Measurements from ENCODE around the gene DNAJB2.

- TF ChIP-seq TEAD4 (IDR thresholded peaks at IDR 0.05; ENCODE audit: low read depth, low read length) (no peak), CTCF (IDR thresholded peaks at IDR 0.05; ENCODE audit: control extremely low read depth in 1 of 3, insufficient read depth in 1 of 3, low read depth in 1 of 3, low read length in 3 of 3) (no peak), ZNF274 (IDR thresholded peaks at IDR 0.05; ENCODE audit: borderline replicate concordance, extremely low read depth, low read length) (no peak), POLR2AphosphoS5 (IDR thresholded peaks at IDR 0.05; ENCODE audit: low read depth, low read length) (no peak), CHD1 (IDR thresholded peaks at IDR 0.05; ENCODE audit: low read depth, low read length) (no peak), E2F6 (IDR thresholded peaks at IDR 0.05) (no peak), EZH2 (IDR thresholded peaks at IDR 0.05; ENCODE audit: low read depth, low read length, severe bottlenecking) (no peak)
Measured at GRCh38 chr2:219327719-219328118, 48.6 kb downstream of the DNAJB2 start.

All from H1 (cell line).